Stimulated activated CD4-positive, alpha-beta T cell treated with anti-CD3 and anti-CD28 coated beads, TNF-alpha, amount 100 ng/mL, for 48 hours (primary cell): ENCODE measurements around the gene GRK2.
A peak's percentile ranks its signal among the peaks of the same experiment; 100 is the strongest.

Experiments
- DNase-seq, 3 donors: peaks; one replicate each; pipeline ENCODE4 v3.0.0-alpha.2; 2020; ENCODE audit warnings: low read depth in 3 of 3

The GRK2 gene

DNA sequence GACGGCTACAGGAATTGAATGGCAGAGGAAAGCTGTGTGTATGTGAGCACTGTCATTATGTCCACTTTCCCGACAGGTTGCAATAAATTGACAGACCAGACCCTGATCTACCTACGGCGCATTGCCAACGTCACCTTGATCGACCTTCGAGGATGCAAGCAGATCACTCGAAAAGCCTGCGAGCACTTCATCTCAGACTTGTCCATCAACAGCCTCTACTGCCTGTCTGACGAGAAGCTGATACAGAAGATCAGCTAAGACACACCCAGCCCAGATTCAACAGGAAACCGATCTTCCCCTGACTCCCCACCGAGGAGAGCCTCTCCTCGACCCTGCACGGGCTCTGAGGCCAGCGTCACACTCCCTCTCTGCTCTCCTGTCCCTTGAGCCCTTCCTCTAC lies 11.5 kb upstream of the GRK2 start:
- DNase-seq, result no peak

DNA sequence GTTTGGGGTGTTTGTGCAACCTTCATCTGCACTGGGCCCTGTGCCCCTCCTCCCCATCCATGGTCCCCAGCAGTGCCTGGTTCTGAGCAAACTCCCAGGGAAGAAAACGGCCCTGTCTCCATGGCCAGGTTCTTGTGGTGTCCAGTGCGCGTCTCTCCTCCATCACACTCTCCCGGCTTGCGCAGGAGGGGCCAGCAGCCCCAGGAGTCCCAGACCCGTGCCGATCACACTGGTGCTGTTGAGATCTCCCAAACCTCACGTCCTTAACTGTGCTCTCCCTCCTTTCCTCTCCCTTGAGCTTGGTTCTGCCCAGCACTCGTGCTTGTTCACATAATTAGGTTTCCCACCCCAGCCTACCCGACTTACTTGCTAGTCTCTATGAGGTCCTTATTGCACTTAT lies 10.9 kb upstream of the GRK2 start:
- DNase-seq, result no peak

DNA sequence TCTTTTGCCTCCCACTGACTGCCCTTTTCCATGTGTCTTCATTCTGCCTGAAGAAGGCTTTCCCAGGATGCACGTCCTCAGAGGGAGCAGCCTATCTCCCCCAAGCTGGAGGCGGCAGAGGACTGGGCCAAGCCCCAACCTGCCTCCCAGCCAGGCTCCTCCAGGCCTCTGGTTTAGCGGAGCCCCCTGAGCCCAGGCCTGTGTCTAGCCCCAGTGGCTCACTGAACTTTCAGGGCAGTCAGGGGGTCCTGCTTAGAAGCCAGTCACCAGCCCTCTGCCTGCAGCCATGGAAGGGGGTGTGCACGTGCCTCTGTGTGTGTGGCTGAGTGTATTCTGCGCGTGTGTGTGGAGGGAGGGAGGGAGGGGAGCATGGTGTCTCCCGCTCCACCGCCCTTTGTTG lies 10.4 kb upstream of the GRK2 start:
- no peak for DNase-seq

DNA sequence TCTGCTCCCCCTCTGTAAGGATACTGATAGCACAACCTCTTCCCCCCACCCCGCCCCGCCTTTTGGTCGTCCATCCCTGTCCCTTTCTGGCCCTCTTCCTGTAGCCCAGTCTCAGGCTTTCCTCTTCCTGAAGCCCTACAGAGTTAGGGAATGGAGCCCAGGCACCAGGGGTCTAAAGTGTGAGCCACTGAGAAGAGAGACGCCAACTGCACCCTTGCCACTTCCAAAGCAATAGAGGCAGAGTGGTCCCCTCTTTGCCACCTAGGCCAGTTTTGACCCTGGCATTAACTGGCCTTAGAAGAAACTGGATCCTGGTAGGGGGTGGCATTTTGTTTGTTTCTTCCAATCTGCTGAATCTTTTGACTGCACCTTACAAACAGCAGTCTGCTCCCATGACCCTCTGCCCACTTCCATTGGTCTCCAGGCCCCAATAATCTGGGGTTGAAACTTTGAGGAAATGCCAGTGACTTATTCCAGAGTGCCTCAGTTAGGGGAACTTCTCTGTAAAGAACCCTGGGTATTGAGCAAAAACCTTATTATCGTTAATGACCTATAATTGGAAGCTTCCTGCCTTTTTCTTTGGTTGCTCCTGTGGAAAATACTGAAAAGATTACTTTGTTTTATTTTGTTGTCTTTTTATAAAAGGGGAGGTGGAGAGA lies 9.7 kb upstream of the GRK2 start:
- DNase-seq, result no peak

DNA sequence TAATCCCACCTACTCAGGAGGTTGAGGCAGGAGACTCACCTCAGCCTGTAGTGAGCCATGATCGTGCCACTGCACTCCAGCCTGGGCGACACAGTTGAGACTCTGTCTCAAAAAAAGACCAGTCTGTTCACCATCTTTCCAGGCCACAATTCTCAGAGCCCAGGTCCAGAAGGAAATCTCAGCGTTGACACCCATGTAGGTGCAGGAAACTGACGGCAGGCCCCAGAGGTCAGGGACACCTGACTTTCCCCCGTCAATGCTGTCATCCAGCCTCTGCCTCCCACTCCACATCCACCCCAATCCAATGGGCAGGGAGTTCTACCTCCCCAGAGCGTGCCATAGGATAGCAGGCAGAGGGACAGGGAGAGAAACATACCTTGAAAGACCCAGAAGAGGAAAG lies 5.9 kb upstream of the GRK2 start:
- DNase-seq, result no peak

DNA sequence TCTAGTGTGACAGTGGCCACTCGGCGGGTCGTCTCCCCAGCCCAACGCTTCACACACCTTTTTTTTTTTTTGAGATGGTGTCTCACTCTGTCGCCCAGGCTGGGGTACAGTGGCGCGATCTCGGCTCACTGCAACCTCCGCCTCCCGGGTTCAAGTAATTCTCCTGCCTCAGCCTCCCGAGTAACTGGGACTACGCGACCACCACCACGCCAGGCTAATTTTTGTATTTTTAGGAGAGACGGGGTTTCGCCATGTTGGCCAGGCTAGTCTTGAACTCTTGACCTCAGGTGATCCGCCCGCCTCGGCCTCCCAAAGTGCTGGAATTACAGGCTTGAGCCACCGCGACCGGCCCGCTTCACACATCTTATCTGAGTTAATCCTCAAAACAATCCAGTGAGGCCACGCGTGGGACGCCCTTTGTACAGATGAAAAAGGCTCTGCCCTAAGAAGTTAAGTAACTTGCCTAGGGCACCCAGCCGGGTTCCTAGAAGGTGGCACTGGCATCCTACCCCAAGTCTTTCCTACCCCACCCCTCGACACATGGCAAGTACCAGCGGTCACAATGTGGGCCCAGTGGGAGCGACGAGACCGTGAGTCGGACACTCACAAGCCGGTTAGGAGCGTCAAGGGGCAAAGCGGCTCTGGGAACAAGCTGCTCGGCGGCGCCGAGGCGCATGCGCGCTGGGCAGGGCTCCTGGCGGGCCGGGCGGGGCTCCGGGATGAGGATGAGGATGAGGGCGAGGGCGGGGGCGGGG lies 5.2 kb upstream of the GRK2 start:
- peak in 1 of 3 donors; percentile 45 for DNase-seq

DNA sequence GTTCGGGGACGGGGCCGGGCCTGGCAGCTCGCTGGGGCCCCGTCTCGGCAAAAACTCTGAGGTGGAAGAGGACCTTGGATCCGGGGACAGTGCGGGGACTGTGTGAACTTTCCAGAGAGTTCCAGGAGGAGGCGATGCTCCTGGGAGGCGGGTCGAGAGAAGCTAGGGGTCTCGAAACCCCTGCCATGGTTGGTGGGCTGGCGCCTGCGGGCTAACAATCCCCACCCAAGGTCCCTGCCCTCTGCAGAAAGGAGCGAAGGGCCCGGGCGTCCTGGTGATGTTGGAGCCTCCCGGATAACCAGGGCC lies 4.7 kb upstream of the GRK2 start:
- DNase-seq, result no peak

DNA sequence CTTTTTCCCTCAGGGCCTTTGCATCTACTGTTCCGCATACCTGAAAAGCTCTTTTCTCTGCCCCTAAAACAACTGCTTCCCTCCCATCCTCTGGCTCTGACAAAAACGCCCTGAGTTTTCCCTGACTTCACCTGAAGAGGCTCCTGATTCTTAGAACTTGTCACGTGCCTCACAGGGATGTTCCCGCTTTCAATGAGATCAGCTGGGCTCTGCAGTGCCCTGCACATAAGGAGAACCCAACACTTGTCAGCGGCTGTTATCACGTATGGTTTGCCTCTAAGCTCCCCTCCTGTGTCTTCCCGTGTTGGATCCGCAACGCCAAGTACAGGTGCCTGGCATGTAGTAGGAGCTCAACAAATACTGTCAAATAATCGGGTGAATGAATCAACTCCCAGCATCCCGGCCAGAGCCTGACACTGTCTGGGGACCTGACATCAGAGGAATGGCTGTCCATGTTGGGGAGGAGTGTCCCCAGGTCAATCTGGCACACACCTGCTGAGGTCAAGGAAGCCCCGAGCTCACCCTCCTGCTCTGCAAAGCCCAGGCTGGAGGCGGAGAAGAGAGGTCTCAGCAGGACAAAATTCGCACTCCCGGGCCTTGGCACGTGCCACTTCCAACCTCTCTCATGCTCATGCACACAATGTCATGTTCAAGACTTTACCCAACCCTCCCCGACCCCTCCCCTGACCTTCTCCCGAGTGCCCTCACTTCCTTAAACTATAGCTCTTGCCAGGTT lies 4.2 kb upstream of the GRK2 start:
- DNase-seq, result no peak

DNA sequence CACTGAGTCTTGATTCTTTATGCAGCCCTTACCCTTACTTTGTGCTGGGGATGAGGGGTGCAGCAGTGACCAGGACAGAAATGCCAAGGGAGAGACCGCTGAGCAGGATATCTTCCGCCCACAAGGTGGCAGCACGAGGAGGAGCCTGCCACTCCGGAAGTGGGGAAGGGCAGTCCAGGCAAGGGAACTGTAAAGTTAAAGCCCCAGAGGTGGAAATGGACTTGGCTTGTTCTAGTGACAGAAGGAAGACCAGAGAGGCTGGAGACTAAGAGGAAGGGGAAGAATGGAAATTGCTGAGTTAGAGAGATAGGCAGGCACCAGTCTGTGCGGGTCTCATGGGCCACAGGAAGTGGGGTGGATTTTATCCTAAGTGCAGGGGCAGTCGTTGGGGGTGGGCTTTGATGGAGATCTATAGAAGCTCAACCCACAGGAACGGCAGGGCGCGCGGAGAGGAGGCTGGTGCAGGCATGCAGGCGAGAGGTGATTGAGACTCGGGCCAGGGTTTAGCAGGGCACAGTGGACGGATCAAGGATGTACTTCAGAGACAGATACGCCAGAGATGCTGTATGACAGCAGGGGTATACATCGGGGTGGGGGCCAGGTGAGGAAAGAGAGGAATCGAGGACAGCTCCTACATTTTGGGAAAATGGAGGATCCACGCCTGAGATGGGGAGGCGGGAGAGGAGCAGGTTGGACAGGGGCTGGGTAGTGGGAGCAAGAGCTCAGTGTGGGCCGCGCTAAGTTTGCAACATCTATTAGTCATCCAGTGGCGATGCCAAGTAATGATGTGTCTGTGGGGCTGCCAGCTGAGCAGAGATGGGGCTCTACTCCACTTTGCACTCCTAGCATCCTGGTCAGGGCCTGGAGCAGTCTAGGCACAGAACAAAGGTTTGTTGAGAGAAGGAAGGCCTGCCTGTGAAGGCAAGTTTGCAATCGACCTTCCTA lies 3.3 kb upstream of the GRK2 start:
- DNase-seq, result peak in 2 of 3 donors; percentile 66 to 76

DNA sequence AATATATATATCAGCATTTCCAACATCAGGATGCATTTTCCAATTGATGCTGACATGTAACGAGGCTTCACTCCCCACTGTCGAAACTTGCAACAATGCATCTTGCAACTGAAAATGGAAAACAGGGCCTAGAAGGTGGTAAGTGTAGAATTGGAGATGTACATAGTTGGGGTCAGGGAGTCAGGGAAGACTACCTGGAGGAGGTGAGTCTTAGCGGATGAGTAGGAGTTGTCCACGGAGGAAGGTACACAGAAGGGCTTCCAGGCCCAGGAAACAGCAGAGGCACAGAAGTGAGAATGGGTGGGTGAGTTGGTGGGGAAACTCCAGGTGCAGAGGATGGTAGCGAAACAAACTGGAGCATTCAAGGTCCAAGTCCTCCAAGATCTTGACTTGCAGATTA lies 2.0 kb upstream of the GRK2 start:
- no peak for DNase-seq

DNA sequence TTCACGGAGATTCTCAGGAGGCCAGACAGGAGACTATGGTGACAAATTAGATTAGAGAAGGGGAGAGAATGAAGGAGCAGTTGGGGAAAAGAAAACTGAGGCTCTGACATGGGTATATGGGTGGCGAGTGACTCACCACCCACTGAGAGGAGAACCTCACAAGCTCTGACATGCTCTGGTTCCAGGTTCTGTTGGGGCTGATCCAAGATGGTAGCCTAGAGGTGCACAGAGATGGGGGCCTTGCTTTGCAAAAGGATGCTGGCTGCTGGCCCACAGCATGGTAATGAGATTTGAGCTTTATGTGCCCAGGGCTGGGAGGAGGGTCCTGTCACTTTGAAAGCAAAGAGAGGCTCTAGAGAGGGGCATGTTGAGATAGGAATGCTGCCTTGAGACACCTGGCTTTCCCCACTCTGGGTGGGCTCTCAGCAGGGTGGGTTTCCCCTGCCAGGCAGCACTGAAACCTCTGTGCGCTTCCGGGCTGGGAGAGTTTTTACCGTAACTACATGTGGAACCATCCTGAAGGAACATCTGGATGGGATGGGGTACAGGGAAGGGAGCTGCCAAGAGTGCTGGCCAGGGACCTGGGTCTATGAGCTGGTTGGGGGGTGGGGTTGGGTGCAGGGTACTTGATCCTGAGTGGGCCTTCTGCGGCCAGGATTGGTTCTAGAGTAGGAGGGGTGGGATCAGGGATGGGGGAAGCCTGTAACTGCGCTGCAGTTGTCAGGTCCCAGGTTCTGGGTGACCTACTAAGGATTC lies 1.2 kb upstream of the GRK2 start:
- no peak for DNase-seq

DNA sequence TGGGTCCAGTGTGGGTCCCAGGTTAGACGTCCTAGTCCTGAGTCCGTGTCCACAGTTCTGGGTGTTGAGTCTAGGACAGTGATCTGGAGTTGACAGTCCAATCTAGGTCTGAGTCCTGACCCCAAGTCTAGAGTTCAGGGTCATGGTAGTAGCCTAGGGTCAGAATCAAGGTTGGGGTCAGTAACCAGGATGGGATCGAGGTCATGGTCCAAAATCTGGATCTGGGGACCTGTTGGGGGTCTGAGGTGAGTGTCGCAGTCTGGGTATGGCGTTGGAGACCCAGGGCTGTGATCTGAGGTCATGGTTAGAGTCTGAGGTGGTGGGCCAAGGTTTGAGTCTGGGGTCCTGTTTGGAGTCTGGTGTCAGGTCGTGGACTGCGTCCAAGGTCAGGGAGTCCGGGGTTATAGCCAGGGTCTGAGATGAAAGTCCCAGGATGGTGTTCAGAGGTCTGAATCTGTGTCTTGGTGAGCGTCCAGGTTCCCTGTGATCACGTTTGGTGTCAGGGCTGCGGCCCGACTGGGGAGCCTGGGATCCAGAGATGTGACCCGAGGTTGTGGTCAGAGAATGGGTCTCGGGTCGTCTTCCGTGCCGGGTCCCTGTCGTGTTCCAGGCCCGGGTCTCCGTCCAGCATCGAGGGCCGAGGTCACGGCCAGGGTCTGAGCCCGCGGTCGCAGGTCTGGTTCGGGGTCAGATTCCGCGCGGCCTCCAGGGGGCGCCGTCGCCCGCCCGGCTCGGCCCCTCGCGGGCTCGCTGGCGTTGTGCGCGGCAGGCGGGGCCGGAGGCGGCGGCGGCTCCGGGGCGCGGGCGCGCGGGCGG lies 432 bp upstream of the GRK2 start:
- DNase-seq, result peak in 1 of 3 donors; percentile 64

DNA sequence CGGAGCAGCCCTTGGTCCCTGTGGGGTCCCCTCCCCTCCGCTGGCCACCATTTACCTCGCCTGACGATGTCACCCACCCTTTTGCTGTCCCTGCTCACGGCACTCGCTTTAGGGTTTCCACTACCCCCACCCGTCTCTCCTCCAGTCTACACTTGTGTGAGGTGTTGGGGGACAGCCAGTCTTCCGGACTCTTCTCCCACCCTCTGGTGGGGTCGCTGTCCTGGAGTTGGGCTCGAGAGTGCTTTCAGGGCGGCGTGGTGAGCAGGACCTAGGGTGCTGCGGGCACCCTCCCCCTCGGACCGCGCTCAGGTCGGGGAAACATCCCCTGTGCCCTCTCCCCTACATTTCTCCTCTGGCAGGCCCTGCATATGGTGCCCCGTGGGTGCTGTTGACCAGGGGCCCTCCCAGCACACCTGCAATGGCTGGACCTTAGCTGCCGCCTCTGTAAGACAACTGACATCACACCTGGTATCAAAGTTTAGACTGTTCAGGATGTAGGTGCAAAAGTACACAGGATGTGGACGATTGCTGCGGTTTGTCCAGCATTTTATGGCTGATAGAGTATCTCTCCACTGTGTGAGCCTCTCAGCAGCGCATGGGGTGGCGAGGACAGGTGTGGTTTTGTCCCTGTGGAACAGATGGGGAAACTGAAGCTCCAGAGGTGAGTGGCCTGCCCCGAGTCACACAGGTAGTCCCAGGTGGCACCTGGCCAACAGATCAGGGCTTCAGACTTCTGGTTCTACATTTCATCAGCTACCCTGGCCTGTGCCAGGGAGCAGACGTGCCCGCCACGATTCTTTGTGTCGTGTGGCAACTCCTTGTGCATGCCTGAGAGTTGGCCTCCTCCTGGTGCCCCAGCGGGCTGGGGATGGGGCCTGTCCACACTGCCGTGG lies 1.2 kb downstream of the GRK2 start:
- DNase-seq, result no peak

DNA sequence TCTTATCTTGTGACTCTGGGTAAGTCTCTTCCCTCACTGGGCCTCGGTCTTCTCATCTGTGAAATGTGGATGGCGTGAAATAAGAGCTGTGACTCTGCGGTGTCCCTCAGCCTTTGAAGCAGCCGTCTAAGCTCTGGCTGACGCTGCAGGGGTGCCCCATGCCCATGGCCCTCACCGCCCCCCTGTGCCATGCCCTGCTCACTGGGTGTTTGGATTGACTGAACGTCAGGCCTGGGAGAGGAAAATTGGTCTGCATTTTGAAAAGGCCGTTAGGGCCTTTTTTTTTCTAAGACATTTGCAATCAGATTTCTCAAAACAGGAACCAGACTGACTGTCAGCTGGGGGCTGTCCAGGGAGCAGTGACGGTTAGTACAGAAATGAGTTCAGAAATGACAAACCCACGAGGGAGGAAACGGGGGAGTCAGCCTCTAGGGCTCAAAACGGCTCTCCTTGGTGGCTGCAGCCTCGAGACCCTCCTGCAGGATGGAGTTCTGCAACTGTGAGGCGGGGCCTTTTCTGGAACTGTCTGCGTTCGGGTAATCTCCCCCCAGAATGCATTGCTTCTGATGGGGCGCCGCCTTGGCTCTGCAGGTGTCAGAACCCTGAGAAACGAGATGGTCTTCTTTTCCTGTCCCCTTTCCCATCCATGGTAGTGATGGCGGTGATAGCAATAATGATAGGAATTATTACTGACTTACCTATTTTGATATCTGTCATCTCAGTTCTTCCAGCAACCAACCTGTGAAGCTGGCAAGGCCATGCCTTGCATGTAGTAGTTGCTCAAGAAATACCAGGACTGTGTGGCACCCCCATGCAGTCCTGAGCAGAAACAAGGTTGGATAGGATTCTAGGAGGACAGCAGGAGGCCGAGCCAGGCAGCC lies 2.0 kb downstream of the GRK2 start:
- peak in 2 of 3 donors; percentile 47 to 66 for DNase-seq

DNA sequence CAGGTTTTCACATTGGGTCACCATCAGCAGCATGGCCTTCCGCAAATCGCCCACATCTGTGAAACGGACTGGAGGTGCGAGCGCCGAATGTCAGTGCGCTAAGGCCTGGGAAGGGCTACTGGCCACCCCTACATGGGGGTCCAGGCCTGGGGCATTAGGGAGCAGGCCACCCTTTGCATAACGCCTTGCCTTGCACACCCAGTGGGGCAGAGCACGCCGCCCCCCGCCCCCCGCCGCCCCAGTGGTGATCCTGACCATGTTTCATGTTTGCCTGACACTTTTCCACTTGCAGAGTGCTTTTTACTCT lies 2.6 kb downstream of the GRK2 start:
- no peak for DNase-seq

DNA sequence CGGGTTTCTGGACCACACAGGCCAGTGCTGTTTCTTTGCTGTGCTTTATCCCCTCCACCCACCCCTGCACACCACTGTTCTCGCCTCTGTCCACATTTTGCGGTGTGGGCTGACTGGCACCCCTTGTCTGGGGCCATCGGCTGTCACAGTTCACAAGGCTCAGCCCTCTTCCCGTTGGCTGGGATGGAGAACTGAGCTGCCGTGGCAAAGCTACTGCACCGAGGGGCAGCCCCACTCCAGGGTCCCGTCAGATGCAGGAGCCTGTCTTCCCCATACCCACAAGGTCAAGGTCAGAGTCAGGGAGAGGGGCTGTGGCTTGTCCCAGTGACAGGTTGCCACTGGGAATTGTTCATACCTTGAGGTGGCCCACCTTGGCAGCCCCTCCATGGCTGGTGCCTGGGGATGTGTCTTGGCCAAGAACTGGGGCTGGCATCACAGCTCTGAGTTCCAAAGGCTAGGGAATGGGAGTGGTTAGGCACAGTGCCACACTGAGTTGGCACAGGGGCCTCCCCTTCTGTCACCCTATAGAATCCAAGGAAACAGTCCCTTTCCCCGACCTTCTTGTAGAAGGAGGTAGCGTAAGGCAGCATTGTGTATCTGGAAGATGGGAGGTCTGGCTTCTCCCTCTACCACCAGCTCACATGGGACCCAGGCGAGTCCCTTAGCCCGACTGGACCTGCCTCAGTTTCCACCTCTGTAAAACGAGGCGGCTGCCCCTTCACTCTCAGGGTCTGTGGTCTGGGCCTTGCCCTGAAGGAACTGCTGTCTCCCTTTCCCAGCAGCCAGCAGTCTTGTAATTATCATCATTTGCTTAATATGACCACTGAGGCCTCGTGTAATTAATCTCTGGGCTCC lies 3.4 kb downstream of the GRK2 start:
- DNase-seq, result no peak
